GM18868 (cell line): ENCODE measurements around the gene ZNF70.
"Not testable (repeated sequence)": the region's sequence is repeated elsewhere in the genome, so short reads cannot be mapped to it uniquely, and the experiment has no call there.

Source experiments
- ATAC-seq: cut with Tn5 transposase; IDR thresholded peaks from one replicate; pipeline ENCODE4 v1.9.1; 2021; ENCODE audit warnings: mild to moderate bottlenecking, moderate library complexity; ENCODE audit not compliant: unreplicated experiment

The ZNF70 gene

DNA sequence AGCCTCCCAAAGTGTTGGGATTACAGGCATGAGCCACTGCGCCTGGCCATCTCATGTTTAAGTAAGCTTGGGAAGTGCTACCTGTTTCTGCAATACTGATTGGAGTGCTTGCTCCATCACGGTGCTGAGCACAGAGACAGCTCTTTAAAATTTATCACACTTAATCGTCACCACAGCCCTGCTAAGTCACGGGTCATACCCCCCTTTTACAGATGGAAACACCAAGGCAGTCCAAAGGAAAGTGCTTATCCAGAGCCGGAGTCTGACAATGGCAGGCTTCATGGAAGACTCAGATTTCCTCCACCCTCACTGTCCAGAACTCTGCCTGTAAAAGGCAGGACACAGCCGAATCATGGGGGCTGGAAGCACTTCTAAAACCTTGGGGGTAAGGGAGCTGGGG lies 9.1 kb upstream of the ZNF70 start:
- no peak for ATAC-seq

DNA sequence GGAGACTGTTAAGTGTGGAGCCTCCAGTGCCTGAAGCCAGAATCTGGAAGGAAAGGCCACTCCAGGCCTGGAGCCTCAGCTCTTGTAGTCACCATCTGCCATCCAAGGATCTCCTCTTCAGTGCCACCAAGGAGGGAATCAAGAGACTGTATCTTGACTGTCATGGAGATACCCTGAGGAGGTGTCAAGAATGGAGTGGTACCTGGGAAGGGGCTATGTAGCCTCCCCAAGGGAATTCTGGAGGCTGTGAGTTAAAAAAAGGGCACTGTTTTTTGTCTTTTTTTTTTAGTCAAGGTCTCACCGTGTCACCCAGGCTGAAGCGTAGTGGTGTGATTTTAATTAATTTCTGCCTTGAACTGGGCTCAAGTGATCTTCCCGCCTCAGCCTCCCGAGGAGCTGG lies 8.7 kb upstream of the ZNF70 start:
- no peak for ATAC-seq

GRCh38 chr22:23756891-23757290 lies 6.0 kb upstream of the ZNF70 start:
- no peak for ATAC-seq

GRCh38 chr22:23755711-23756110 lies 4.8 kb upstream of the ZNF70 start:
- no peak for ATAC-seq

DNA sequence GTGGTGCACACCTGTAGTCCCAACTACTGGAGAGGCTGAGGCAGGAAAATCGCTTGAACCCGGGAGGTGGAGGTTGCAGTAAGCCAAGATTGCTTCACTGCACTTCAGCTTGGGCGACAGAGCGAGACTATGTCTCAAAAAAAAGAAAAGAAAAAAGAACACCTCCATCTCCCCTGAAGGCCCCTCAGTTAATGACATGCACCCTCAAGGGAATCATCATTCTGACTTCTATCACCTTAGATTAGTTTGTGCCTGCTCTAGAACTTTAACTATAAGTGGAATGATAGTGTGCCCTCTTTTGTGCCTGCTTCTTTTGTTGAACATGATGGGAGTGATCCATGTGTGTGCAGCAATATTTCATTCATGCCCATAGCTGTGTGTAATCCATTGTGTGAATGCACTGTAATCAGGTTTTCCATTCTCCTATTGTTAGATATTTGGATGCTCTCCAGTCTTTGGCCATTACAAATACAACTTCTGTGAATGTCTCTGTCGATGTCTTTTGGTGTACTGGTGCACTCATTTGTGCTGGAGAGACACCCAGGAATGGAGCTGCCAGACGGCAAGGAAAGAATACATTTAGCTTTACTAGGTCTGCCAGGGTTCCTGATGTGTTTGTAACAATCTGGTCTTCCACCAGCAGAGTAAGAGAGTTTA lies 4.2 kb upstream of the ZNF70 start:
- no peak for ATAC-seq

GRCh38 chr22:23754220-23754919 lies 3.5 kb upstream of the ZNF70 start, which contains the start of gene VPREB3:
TSS of gene VPREB3 (minus strand) at chr22:23754425. CDS start at chr22:23754363, 62 bp downstream.
- ATAC-seq: no peak

GRCh38 chr22:23753385-23753784 lies 2.5 kb upstream of the ZNF70 start:
- no peak for ATAC-seq

DNA sequence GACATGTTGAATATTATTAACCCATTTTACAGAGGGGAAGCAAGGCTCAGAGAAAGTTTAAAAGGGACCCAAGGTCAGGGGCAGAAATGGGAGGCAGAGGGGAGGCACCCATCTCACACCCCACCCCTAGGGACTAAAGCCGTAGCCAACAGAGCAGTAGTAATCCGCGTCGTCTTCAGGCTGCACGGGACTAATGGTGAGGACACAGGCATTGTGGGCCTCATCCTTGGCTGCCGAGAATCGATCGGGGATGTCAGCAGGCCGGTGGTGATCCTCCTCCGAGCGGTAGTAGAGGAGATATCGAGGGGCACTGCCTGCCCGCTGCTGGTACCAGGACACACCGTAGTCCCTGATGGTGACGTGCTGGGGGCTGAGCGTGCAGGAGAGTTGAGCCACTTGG lies 1.8 kb upstream of the ZNF70 start:
- no peak for ATAC-seq

GRCh38 chr22:23752090-23752691 lies 1.3 kb upstream of the ZNF70 start:
- ATAC-seq: no peak

- ATAC-seq: no peak
Observed at GRCh38 chr22:23751441-23751996, 607 bp upstream of the ZNF70 start.

DNA sequence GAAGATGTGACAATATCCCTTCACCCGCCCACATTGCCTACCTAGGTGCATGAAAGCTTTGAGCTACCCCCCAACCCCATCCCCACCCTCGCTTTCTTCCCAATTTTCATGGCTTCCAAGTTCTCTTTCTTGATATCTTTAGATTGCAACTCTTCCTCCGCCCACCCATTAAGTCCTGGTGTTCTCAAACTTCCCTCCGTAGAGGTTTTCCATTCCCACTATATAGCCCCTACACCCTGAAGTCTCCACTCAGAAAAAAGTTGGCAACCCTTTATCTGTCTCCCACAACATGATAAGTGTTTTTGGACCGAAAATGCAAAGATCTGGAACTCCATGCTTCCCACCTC lies 572 bp downstream of the ZNF70 start:
- ATAC-seq: no peak

GRCh38 chr22:23749841-23750301 lies 1.0 kb downstream of the ZNF70 start:
- no peak for ATAC-seq

DNA sequence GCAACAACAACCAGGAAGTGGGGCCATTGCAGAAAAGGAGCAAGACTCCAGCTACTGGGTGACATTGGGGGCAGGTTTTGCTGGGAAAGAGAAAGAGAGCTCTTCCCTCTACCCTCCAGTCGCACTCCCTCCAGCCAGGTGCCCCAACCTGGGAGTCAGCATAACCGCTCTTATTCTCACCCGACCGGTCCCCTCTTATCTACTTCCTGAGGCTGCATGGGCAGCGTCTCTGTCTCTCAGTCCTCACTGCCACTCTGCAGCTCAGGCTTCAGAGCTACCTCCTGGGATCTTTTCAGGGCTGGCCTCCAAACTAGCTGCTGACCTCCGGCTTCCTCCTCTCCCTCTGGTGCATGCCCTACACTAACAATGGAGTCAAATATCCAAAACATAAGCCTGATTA lies 5.1 kb downstream of the ZNF70 start:
- no peak for ATAC-seq

DNA sequence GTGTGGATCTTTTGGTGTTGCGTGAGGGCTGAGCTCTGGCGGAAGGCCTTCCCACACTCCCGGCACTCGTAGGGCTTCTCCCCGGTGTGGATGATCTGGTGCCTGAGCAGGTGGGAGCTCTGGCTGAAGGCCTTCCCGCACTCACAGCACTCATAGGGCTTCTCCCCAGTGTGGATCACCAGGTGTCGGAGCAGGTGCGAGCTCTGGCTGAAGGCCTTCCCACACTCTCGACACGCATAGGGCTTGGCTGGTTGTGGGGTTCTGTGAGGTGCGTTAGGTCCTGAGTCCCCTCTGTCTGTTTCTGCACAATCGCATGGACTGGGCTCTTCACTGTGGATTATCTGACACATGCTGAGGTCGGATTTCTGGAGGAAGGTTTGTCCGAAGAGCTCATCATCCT lies 6.4 kb downstream of the ZNF70 start:
- no peak for ATAC-seq

- no peak for ATAC-seq
Observed at GRCh38 chr22:23744001-23744400, 6.9 kb downstream of the ZNF70 start.

- ATAC-seq: no peak
Observed at GRCh38 chr22:23743303-23743705, 7.6 kb downstream of the ZNF70 start.

GRCh38 chr22:23742505-23743264 lies 8.2 kb downstream of the ZNF70 start:
- no peak for ATAC-seq

DNA sequence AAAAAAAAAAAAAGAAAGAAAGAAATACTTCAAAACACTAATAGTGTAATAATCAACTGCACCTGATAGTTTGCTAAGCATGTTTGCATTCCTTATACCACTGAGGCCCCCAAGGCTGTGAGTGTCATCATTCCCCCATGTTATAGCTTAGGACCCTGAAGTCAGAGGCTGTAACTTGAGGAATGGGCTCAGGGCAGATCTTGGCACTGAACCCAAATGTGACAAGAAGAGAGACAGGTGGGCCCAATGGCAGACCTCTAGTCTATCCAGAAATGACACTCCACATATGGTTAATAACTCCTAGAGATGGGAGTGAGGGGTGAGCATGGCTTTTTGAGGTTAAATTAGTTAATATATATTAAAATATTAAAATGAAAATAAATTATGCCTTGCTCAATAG lies 13.2 kb downstream of the ZNF70 start:
- no peak for ATAC-seq

GRCh38 chr22:23728108-23728507 lies 22.8 kb downstream of the ZNF70 start:
- ATAC-seq: not testable (repeated sequence)

GRCh38 chr22:23722724-23723123 lies 28.2 kb downstream of the ZNF70 start:
- ATAC-seq: no peak

- no peak for ATAC-seq
Observed at GRCh38 chr22:23722160-23722559, 28.8 kb downstream of the ZNF70 start.
